Measurements from ENCODE around the gene VTI1A. TPM values are rescaled to one million over a fixed set of nuclear protein-coding genes. Genes with fewer than 3 reads are reported as not detected.

The VTI1A gene
- total and polyA plus RNA-seq, 2 of the 8 experiments (the other 6 are each of a cell fraction or from before 2014, with no cell fraction given): 6.0 to 20.0 TPM

DNA sequence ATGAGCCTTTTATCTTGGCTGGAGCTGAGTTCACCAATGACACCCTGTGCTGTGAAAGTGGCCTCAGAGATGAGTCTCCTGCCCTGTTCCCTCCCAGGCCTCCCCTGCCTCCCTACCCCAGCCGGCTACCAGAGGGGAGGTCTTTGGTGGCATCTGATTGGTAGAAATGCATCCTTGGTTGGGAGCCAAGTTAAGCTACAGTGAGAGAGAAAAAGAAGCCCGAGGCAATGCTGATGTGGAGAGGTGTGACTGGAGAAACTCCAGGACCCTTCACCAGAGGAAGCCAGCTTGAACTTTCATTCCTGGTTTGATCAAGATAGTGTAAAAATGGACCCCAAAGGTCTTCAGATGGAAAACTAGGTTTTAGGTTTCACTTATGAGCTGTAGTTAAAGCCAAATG is 311.9 kb downstream of the VTI1A start:
- Histone ChIP-seq H3K23me2 (ENCODE audit: low read depth, low read length) (no peaks in the 10 kb centered on the region), H3K56ac (replicated peaks; ENCODE audit: insufficient read length, low read depth, low read length) (no peak overlapping the region), H2BK120ac (replicated peaks; ENCODE audit: low read depth, low read length) (no peak overlapping the region), H3K14ac (ENCODE audit: insufficient read length) (no peak overlapping the region), H2BK5ac (ENCODE audit: low read depth, low read length) (no peak overlapping the region), H3K27ac (ENCODE audit: low read depth, low read length) (no peak overlapping the region), H3K4me3 (ENCODE audit: extremely low read depth in 1 of 4, insufficient read depth in 2 of 4, low read depth in 3 of 4, low read length in 4 of 4) (no peak overlapping the region), H3K79me1 (ENCODE audit: low read depth, low read length) (no peaks in the 10 kb centered on the region), H3K4me2 (ENCODE audit: insufficient read depth in 1 of 2, low read depth in 2 of 2, low read length in 2 of 2) (no peak overlapping the region), H2BK15ac (ENCODE audit: low read length) (no peak overlapping the region), H3K23ac (ENCODE audit: insufficient read length) (no peak overlapping the region), H4K5ac (ENCODE audit: insufficient read length, low read depth, low read length) (no peak overlapping the region), H2AFZ (ENCODE audit: low read length) (no peak overlapping the region), H4K8ac (ENCODE audit: extremely low read depth, insufficient read depth, low read length) (no peak overlapping the region), H2BK20ac (ENCODE audit: low read length) (no peak overlapping the region), H3K18ac (ENCODE audit: extremely low read depth, low read length) (no peak overlapping the region), H3K9me3 (ENCODE audit: insufficient read depth in 2 of 2, low read depth in 1 of 2, low read length in 1 of 2) (no peaks in the 10 kb centered on the region), H2BK12ac (ENCODE audit: low read depth, low read length) (no peak overlapping the region), H3K4me1 (replicated peaks in 1 of 4; ENCODE audit: control insufficient read depth in 3 of 4, insufficient read depth in 4 of 4, low read length in 3 of 4) (no peaks in the 10 kb centered on the region; a peak in 1 of 7 replicates), H4K91ac (replicated peaks; ENCODE audit: insufficient read length, low read length) (no peak overlapping the region), H3K36me3 (ENCODE audit: control insufficient read depth in 2 of 4, insufficient read depth in 4 of 4, low read length in 3 of 4) (no peaks in the 10 kb centered on the region), H4K20me1 (replicated peaks in 1 of 2; ENCODE audit: control insufficient read depth in 1 of 2, insufficient read depth in 2 of 2, low read length in 2 of 2) (no peaks in the 10 kb centered on the region), H3K27me3 (replicated peaks in 1 of 4; ENCODE audit: control insufficient read depth in 3 of 4, extremely low read depth in 1 of 4, insufficient read depth in 3 of 4, low read length in 3 of 4) (no peaks in the 10 kb centered on the region), H2AK5ac (ENCODE audit: low read depth, low read length) (no peak overlapping the region), H3K79me2 (ENCODE audit: control insufficient read depth in 1 of 2, insufficient read depth in 2 of 2, low read length in 2 of 2) (no peaks in the 10 kb centered on the region), H3K9ac (replicated peaks in 1 of 4; ENCODE audit: extremely low read depth in 1 of 4, low read depth in 3 of 4, low read length in 3 of 4) (no peak overlapping the region), H3K4ac (replicated peaks; ENCODE audit: insufficient read length, low read depth, low read length) (no peak overlapping the region)
- WGBS, 2 experiments (ENCODE audit: extremely low coverage in 1 of 2, insufficient coverage in 1 of 2, insufficient read length in 1 of 2, insufficient replicate concordance in 2 of 2, low coverage in 1 of 2, low lambda C conversion rate in 2 of 2, missing lambda C conversion rate in 1 of 2): 100% methylated on average over 1 of the region's 2 CpGs; no CpG with 5 or more reads in 1 of the 2 experiments
- POLR2A ChIA-PET (ENCODE audit: partially characterized antibody): no interaction called here
- no peak for TF ChIP-seq SP1 (IDR thresholded peaks at IDR 0.05; ENCODE audit: low read depth, low read length)
- TF ChIP-seq KDM4A (IDR thresholded peaks at IDR 0.05; ENCODE audit: low read depth, low read length, severe bottlenecking): no peak
- no peak for TF ChIP-seq POLR2A (IDR thresholded peaks at IDR 0.05; ENCODE audit: control extremely low read depth in 1 of 2, low read depth in 2 of 2, low read length in 2 of 2)
- no peak for DNase-seq (ENCODE audit: low read depth in 1 of 2, low spot score in 2 of 2)
- no peak for FAIRE-seq
- CTCF ChIA-PET (ENCODE audit: partially characterized antibody): no interaction called here
